GM10266 (cell line): Measurements from ENCODE around the gene DROSHA.
"Not testable (repeated sequence)": the region's sequence is repeated elsewhere in the genome, so short reads cannot be mapped to it uniquely, and the experiment has no call there.

Experiments
- DNase-seq: peaks from one replicate; pipeline ENCODE4 v3.0.0; 2012; ENCODE audit errors: extremely low spot score
- CTCF ChIP-seq: IDR thresholded peaks from 2 replicates; pipeline ENCODE4 v1.5.1; 2012; ENCODE audit warnings: mild to moderate bottlenecking, low read depth; ENCODE audit not compliant: control insufficient read depth, insufficient read depth; ENCODE audit errors: missing control alignments

The DROSHA gene

GRCh38 chr5:31375999-31376720, 155.7 kb downstream of the DROSHA start:
- no peak for DNase-seq
- TF ChIP-seq CTCF: no peak

GRCh38 chr5:31372124-31372523, 159.8 kb downstream of the DROSHA start:
- DNase-seq: no peak
- TF ChIP-seq CTCF: no peak

DNA sequence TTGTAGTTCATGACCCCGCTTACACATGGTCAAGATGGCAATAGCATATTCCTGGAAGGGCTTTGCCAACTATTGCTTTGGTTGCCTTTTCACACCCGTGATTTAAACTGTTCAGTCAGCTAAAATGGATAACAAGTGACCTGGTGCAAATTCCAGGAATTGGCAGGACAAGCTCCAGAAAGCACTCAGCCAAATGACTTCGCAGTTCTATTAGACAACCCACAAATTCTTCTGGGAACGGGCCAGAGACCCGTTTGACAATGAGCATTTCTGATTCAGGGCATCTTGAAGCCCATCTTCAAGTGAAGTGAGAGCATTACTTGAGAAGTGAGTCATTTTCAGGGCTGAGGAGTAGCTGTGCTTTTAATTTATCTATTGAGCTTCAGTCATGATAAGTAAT, 165.0 kb downstream of the DROSHA start:
- no peak for TF ChIP-seq CTCF
- no peak for DNase-seq

GRCh38 chr5:31365776-31366175, 166.1 kb downstream of the DROSHA start:
- no peak for DNase-seq
- TF ChIP-seq CTCF: no peak

DNA sequence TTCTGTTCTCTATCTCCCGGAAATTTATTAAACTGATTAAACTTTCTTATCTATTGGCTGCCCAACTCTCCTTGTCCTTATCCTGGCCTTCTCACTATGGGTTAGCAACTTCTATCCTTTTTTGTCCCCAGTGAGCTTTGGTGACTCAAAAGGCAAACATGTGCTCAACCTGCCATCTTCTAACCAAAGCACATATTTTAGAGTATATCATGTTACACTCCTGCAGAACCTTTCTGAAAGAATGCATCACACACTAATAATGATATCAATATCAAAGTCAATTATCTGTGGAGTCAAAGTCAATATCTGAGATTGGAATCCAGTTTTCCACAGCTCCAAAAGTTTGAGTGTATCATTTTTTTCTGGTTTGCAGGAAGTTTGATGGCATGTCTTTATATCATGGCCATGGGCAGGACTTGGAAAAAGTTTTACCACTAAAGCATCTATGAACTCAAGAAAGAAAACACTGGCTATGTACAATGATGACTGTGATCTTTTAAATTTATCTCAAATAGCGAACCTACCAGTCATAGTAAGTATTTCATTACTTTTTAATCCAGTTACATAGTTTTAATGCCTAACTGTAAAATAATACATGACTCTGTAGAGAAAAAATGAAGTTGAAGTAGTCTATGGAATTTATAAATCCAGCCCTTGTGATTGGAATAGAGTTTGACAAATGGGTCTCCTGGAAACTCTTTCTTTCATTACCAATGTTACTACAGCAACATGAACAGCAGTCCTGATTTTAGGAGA, 166.8 kb downstream of the DROSHA start:
- TF ChIP-seq CTCF: no peak
- no peak for DNase-seq

- TF ChIP-seq CTCF: no peak
- no peak for DNase-seq
Observed at GRCh38 chr5:31362931-31363568, 168.8 kb downstream of the DROSHA start.

- no peak for TF ChIP-seq CTCF
- no peak for DNase-seq
Observed at GRCh38 chr5:31362529-31362900, 169.4 kb downstream of the DROSHA start.

DNA sequence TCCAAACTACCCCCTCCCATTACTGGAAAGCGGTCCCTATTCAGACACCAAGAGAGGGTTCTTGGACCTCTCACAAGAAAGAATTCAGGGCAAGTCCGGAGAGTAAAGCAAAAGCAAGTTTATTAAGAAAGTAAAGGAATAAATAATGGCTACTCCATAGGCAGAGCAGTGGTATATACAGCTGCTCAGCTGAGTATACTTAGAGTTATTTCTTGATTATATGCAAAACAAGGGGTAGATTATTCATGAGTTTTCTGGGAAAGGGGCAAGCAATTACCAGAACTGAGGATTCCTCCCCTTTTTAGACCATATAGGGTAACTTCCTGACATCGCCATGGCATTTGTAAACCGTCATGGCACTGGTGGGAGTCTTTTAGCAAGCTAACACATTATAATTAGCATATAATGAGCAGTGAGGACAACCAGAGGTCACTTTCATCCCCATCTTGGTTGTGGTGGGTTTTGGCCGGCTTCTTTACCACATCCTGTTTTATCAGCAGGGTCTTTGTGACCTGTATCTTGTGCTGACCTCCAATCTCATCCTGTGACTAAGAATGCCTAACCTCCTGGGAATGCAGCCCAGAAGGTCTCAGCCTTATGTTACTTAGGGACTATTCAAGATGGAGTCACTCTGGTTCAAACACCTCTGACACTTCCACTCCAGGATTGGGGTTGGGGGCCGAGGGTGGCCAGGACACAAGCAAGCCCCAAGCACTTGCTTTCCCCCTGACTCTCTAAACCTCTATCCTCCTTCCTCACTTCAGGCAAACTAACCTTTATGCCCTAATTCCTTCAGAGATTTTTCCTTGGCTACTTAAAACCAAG, 170.0 kb downstream of the DROSHA start:
- not testable (repeated sequence) for DNase-seq
